Activated CD8-positive, alpha-beta memory T cell treated with anti-CD3 and anti-CD28 coated beads for 36 hours (primary cell): ENCODE measurements around the gene TRAIP. TPM values are rescaled to one million over a fixed set of nuclear protein-coding genes. Genes with fewer than 3 reads are reported as not detected.
"Not testable (repeated sequence)": the region's sequence is repeated elsewhere in the genome, so short reads cannot be mapped to it uniquely, and the experiment has no call there.

ENCODE experiments used
- CTCF ChIA-PET: fragments of 350-600 bp; sonication (Branson Sonifier 250); formaldehyde crosslinking; loops from one replicate; lab custom pipeline; 2021; ENCODE audit warnings: antibody characterized with exemption; lab: Charles Lee
- POLR2A ChIA-PET: fragments of 350-600 bp; sonication (Branson Sonifier 250); formaldehyde crosslinking; loops from one replicate; lab custom pipeline; 2021; ENCODE audit warnings: antibody characterized with exemption; lab: Charles Lee
- total RNA-seq, 2 experiments: library from RNA; stranded (reverse); gene quantifications; one replicate each; pipeline ENCODE4 v1.2.3, GENCODE V29; 2021

TRAIP gene
- total RNA-seq, 2 experiments from 2014 or later = 22.5 to 23.5 TPM

GRCh38 chr3:49842843-49843517 lies 13.4 kb downstream of the TRAIP start:
- POLR2A ChIA-PET = no interaction called here
- CTCF ChIA-PET = interaction anchor here (1.0 kb wide), 1 partner anchor 18 kb away, joined by 3 read pairs; no protein-coding TSS in a partner anchor

- ChIA-PET POLR2A (no interaction called here), CTCF (interaction anchor here (1.0 to 5.4 kb wide), 4 partner anchors 17 to 62 kb away, joined by 3 to 60 read pairs (median 4); partner anchors contain the start of genes INKA1, IP6K1 and MST1R)
Measured at GRCh38 chr3:49841806-49842205, 14.6 kb downstream of the TRAIP start.

- ChIA-PET CTCF (interaction anchor here (1.0 to 5.4 kb wide), 4 partner anchors 39 to 302 kb away, joined by 3 to 60 read pairs (median 4); partner anchors contain the start of genes INKA1, IP6K1 and MST1R), POLR2A (no interaction called here)
Measured at GRCh38 chr3:49841126-49841696, 15.2 kb downstream of the TRAIP start.

DNA sequence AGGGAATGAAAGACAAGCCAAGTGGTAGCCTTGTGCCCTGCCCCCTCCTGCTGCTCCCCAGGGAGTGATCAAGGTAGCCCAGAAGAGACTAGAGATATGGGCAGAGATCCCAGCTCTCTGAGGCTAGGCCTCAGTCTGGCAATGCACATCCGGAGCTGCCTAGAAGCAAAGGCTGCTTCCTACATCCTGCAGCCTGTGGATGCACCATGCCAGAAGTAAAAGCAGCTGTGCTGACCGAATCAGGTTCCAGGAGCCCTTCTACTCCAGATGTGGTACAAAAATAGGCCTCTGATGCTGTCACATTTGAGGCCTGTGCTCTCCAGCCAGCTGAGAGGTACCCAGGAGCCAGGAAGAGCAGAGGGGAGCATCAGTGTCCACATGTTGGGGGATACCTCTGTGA lies 16.0 kb downstream of the TRAIP start:
- CTCF ChIA-PET = interaction anchor here (1.0 to 5.4 kb wide), 4 partner anchors 11 to 301 kb away, joined by 3 to 60 read pairs (median 5); partner anchors contain the start of gene INKA1
- POLR2A ChIA-PET = no interaction called here

DNA sequence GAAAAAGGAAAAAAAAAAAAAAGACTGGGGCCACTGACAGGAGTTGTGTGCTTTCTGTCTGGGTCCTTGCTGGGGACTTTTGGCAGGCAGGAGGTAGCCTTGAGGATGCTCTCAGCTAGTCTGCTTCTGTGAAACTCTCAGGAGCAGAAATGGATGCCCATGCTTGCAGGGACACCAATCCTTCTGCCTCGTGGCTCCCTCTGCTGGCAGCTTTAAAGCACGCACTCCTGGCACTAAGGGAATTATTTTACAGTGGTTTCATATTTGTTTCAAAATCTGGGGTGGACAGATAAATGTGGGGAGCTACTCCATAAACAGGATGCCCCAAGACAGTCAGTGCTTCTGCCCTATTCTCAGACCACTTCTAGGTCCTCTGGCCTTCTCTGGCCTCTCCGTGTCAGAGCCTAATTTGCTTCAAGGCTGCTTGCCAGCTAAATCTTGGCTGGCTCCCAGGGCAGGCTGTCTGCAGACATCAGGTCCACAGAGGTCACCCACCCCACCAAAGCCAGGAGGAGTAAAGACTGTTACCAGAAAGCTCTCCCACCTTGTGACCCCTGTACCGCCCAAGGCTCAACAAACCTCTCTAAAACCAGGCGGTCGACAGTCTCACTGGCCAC lies 17.1 kb downstream of the TRAIP start:
- POLR2A ChIA-PET = interaction anchor here (0.6 to 2.1 kb wide), 3 partner anchors 34 to 58 kb away, joined by 3 to 8 read pairs (median 6); partner anchors contain the start of gene INKA1
- CTCF ChIA-PET = interaction anchor here (0.7 to 5.4 kb wide), 28 partner anchors 9 to 1235 kb away, joined by 3 to 60 read pairs (median 4); partner anchors contain the start of genes AMIGO3, CDHR4, INKA1 and IP6K1

DNA sequence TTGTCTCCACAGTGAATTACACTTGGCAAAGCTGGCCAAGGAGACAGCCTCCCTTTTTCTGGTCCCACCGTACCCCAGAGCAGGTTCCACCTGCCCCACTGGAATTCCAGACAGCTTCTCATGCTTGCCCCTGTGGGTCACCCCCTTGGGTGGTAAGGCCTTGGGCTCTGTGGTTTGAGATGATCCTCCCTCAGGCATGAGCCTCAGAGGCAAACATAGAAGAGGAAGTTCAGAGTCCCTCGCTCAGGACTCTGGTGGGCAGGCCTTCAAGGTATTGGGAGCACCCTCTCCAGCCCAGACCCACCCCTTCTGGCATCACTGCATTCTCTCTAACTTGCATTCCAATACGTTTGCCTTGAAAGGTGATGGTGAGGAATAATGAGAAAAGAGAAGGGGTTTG lies 25.0 kb downstream of the TRAIP start:
- CTCF ChIA-PET = no interaction called here
- POLR2A ChIA-PET = interaction anchor here (0.6 to 0.9 kb wide), 2 partner anchors 24 to 1291 kb away, joined by 3 to 4 read pairs; no protein-coding TSS in a partner anchor

- POLR2A ChIA-PET = no interaction called here
Measured at GRCh38 chr3:49826016-49826415, 30.3 kb downstream of the TRAIP start.

GRCh38 chr3:49823131-49823530 lies 33.2 kb downstream of the TRAIP start:
- CTCF ChIA-PET = interaction anchor here (2.2 kb wide), 1 partner anchor 16 kb away, joined by 6 read pairs; no protein-coding TSS in a partner anchor
- POLR2A ChIA-PET = not testable (repeated sequence)

More at GRCh38 chr3:49826016-49826415, 30.3 kb downstream of the TRAIP start:
- CTCF ChIA-PET = interaction anchor here (1.1 to 2.4 kb wide), 3 partner anchors 16 to 104 kb away, joined by 3 to 7 read pairs (median 3); partner anchors contain the start of genes INKA1 and MON1A

- ChIA-PET CTCF (interaction anchor here (3.0 kb wide), 1 partner anchor 10 kb away, joined by 23 read pairs; the partner anchor contains the start of gene INKA1), POLR2A (interaction anchor here (0.6 to 2.1 kb wide), 4 partner anchors 11 to 116 kb away, joined by 3 to 10 read pairs (median 4); partner anchors contain the start of genes INKA1 and MON1A)
Measured at GRCh38 chr3:49813497-49814174, 42.7 kb downstream of the TRAIP start, which contains the start of gene UBA7. UBA7 (minus strand) TSS chr3:49813953; CDS start chr3:49813787, 166 bp downstream.

DNA sequence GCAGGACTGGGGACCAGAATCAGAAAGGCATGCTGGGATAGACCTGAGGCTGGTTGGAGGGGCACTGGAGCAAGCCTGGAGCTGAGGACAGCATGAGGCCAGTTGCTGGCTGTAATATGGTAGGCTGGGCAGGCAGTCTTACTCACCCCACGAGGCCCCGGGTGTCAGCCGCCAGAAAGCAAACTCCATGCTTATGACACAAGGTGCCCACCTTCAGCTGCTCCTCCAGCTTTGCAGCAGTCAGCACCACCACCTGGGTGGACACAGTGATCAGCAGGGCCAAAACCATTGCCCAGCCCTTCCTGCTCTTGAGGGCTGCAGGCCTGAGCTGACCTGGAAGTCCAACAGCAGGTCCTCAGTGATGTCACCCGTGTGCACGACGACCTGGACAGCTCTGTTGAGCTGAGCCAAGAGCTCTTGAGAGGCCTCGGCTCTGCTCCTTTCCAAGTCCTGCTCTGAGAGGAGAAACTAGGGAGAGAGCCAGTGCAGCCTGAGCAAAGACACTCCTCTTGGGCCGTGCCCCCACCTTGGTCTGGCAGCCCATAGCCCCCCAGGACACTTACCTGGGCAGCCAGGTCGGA lies 43.4 kb downstream of the TRAIP start:
- ChIA-PET CTCF (interaction anchor here (3.0 kb wide), 1 partner anchor 9 kb away, joined by 23 read pairs; the partner anchor contains the start of gene INKA1), POLR2A (interaction anchor here (0.6 to 2.1 kb wide), 4 partner anchors 10 to 116 kb away, joined by 3 to 10 read pairs (median 4); partner anchors contain the start of genes INKA1 and MON1A)

DNA sequence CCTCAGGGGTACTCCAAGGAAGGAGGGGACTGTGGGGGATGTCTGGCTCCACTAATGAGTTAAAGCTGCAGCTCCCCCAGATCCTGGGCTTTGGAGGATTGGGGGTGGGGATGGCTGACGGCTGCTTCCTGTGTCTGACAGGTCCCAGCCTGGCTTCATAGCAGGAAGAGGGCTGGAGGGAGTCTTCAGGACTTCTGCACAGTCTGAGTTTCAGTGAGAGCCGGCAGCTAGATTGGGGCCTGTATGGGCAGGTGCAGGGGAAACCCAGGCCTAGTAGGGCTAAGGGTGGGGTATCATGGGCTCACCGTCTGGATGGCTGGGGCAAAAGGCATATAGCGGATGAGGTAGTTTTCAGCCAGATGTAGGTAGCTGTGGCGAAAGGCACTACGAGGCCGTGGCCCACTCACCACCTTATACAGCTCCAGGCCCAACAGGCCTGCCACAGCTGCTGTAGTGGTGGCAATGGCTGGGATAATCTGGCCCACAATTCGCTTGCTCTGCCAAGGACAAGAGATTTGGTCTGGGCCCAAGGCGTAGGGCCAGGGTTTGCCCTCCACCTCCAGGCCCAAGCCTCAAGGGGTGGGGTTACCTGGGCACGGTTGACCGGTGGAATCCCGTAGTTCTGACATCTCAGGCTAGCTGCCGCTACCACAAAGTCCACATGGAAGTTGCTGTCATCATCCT lies 48.8 kb downstream of the TRAIP start:
- ChIA-PET CTCF (interaction anchor here (5.8 kb wide), 1 partner anchor 31 kb away, joined by 40 read pairs; no protein-coding TSS in a partner anchor), POLR2A (interaction anchor here (0.7 to 1.2 kb wide), 2 partner anchors 21 to 24 kb away, joined by 3 read pairs; partner anchors contain the start of gene IP6K1)

GRCh38 chr3:49806850-49807249 lies 49.5 kb downstream of the TRAIP start:
- CTCF ChIA-PET = interaction anchor here (1.6 to 5.8 kb wide), 2 partner anchors 9 to 32 kb away, joined by 3 to 40 read pairs; no protein-coding TSS in a partner anchor
- POLR2A ChIA-PET = interaction anchor here (0.7 to 1.2 kb wide), 2 partner anchors 21 to 25 kb away, joined by 3 read pairs; partner anchors contain the start of gene IP6K1

DNA sequence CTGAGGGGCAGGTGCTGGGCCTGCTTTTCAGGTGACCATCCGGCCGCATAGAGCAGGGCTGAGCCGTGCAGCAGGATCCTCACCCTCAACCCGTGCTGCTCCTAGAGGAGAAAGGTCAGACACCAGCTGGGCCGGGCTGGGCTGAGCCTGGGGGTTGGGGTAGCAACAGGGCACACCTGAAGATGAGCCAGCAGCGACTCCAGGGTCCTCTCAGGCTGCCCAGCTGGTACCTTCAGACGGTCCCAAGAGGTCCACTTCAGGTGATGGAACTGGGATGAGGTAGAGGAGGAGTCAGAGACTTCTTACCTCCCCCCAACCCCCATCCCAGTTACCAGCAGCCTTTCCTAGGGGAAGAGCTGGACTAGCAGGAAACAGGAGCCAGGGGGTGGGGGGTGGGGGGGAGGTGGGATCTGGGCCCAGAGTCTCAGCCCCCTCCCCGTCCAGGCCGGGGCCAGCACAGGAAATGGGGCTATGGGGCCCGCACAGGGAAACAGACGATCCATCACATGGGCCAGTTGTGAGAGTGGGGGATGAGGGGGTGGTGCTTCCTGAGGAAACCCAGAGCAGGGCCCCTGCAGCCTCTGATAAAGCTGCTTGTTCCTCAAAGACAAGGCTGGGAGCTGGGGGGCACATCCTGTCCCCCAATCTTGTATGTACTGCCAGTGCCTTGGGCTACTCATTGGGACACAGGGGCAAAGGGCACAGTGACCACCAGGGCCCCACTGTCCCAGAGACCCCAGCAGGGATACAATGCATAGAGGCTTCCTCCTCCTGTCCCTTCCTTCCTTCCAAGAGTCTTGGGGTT lies 50.3 kb downstream of the TRAIP start:
- CTCF ChIA-PET = interaction anchor here (1.6 to 5.8 kb wide), 2 partner anchors 9 to 32 kb away, joined by 3 to 40 read pairs; no protein-coding TSS in a partner anchor

DNA sequence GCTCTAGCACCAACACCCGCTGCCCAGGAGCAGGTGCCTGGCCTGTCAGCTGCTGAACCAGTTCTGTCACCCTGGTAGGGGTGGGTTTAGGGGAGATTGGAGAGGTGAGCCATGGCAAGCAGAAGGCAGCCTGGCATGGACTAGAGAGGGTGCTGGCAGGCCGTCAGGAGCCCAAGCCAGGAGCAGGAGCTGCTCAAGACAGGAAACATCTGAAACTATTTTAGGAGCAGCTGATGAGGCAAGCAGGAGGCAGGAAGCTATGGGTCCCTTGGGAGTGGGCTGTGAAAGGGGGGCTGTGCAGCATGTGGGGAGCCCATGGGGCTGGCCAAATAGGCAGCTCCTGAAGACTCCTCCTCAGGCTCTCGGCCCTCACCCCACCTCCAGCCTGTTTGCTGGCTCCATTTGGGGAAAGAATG lies 51.0 kb downstream of the TRAIP start:
- CTCF ChIA-PET = interaction anchor here (0.5 to 5.8 kb wide), 8 partner anchors 8 to 239 kb away, joined by 3 to 40 read pairs (median 4); partner anchors contain the start of genes AMIGO3 and UBA7
- POLR2A ChIA-PET = interaction anchor here (0.5 to 0.7 kb wide), 2 partner anchors 34 to 709 kb away, joined by 3 read pairs; no protein-coding TSS in a partner anchor

More for the DNA sequence above, 50.3 kb downstream of the TRAIP start:
- POLR2A ChIA-PET = interaction anchor here (0.7 to 1.2 kb wide), 2 partner anchors 20 to 33 kb away, joined by 3 read pairs; partner anchors contain the start of gene IP6K1
